BJ (cell line): ENCODE measurements around the gene CNTN1. TPM values are rescaled to one million over a fixed set of nuclear protein-coding genes. Genes with fewer than 3 reads are reported as not detected.

Source experiments
- CTCF ChIA-PET: fragments of 350-600 bp; formaldehyde crosslinking; extraction: SDS; loops from one replicate; lab custom pipeline; 2021; ENCODE audit warnings: antibody characterized with exemption, inconsistent platforms; lab: Yijun Ruan, JAX
- POLR2A ChIA-PET: fragments of 300-600 bp; sonication (Branson Sonifier 250); formaldehyde crosslinking; extraction: SDS; loops from one replicate; lab custom pipeline; 2021; ENCODE audit warnings: antibody characterized with exemption; lab: Charles Lee
- DNase-seq: peaks from one replicate; pipeline ENCODE4 v3.0.0-alpha.2; 2011; ENCODE audit warnings: low read depth
- H3K27me3 ChIP-seq: 2 replicates; pipeline ENCODE4 v1.6.0; 2011; ENCODE audit warnings: low read length; ENCODE audit not compliant: control insufficient read depth, insufficient read depth
- H3K36me3 ChIP-seq: 2 replicates; pipeline ENCODE4 v1.5.1; 2011; ENCODE audit warnings: low read length; ENCODE audit not compliant: control insufficient read depth, insufficient read depth
- H3K4me3 ChIP-seq: 2 replicates; pipeline ENCODE4 v1.5.1; 2011; ENCODE audit warnings: low read depth, mild to moderate bottlenecking, control low read depth, low read length
- CTCF ChIP-seq: IDR thresholded peaks from 2 replicates; pipeline ENCODE4 v1.5.1; 2011; ENCODE audit warnings: low read depth, mild to moderate bottlenecking, control low read depth, inconsistent platforms, low read length, moderate library complexity; ENCODE audit not compliant: insufficient read depth
- polyA plus RNA-seq: library from polyadenylated mRNA; depleted of rRNA; stranded (reverse); fragments of >200 nt; gene quantifications from 2 replicates; pipeline ENCODE4 v1.2.3, GENCODE V29; 2011

Gene CNTN1
- polyA plus RNA-seq, 1 experiment, result 0.40 TPM

GRCh38 chr12:41049033-41049432 lies 356.8 kb downstream of the CNTN1 start:
- Histone ChIP-seq H3K36me3 (no peaks in the 10 kb centered on the region), H3K4me3 (no peak overlapping the region), H3K27me3 (no peaks in the 10 kb centered on the region)
- no peak for TF ChIP-seq CTCF
- POLR2A ChIA-PET, result no interaction called here
- no peak for DNase-seq
- CTCF ChIA-PET, result no interaction called here

- ChIA-PET POLR2A (no interaction called here), CTCF (no interaction called here)
- no peak for DNase-seq
Observed at GRCh38 chr12:41051954-41052353, 359.7 kb downstream of the CNTN1 start.

GRCh38 chr12:41052441-41052840 lies 360.2 kb downstream of the CNTN1 start:
- no peak for TF ChIP-seq CTCF
- ChIA-PET POLR2A (no interaction called here), CTCF (no interaction called here)
- no peak for DNase-seq
- H3K36me3 ChIP-seq, result no peaks in the 10 kb centered on the region
- H3K27me3 ChIP-seq, result no peaks in the 10 kb centered on the region
- no peak overlapping the region for H3K4me3 ChIP-seq

More at GRCh38 chr12:41051954-41052353, 359.7 kb downstream of the CNTN1 start:
- H3K4me3 ChIP-seq, result no peak overlapping the region
- H3K36me3 ChIP-seq, result no peaks in the 10 kb centered on the region
- no peak for TF ChIP-seq CTCF
- no peaks in the 10 kb centered on the region for H3K27me3 ChIP-seq

GRCh38 chr12:41053046-41053445 lies 360.8 kb downstream of the CNTN1 start:
- CTCF ChIA-PET, result no interaction called here

GRCh38 chr12:41055875-41056577 lies 363.8 kb downstream of the CNTN1 start:
- Histone ChIP-seq H3K36me3 (no peaks in the 10 kb centered on the region), H3K4me3 (no peak overlapping the region), H3K27me3 (no peaks in the 10 kb centered on the region)
- no peak for DNase-seq
- POLR2A ChIA-PET, result no interaction called here
- CTCF ChIA-PET, result no interaction called here
- no peak for TF ChIP-seq CTCF

More at GRCh38 chr12:41053046-41053445, 360.8 kb downstream of the CNTN1 start:
- no peak for DNase-seq
- POLR2A ChIA-PET, result no interaction called here
- Histone ChIP-seq H3K27me3 (no peaks in the 10 kb centered on the region), H3K4me3 (no peak overlapping the region), H3K36me3 (no peaks in the 10 kb centered on the region)
- TF ChIP-seq CTCF, result no peak
